Measurements from ENCODE around the gene AKT1. TPM values are rescaled to one million over a fixed set of nuclear protein-coding genes. Genes with fewer than 3 reads are reported as not detected.
A peak's percentile ranks its signal among the peaks of the same experiment; 100 is the strongest.
"Not testable (repeated sequence)": the region's sequence is repeated elsewhere in the genome, so short reads cannot be mapped to it uniquely, and the experiment has no call there.

AKT1 gene
- total RNA-seq, 1 experiment from 2014 or later: 205 TPM

DNA sequence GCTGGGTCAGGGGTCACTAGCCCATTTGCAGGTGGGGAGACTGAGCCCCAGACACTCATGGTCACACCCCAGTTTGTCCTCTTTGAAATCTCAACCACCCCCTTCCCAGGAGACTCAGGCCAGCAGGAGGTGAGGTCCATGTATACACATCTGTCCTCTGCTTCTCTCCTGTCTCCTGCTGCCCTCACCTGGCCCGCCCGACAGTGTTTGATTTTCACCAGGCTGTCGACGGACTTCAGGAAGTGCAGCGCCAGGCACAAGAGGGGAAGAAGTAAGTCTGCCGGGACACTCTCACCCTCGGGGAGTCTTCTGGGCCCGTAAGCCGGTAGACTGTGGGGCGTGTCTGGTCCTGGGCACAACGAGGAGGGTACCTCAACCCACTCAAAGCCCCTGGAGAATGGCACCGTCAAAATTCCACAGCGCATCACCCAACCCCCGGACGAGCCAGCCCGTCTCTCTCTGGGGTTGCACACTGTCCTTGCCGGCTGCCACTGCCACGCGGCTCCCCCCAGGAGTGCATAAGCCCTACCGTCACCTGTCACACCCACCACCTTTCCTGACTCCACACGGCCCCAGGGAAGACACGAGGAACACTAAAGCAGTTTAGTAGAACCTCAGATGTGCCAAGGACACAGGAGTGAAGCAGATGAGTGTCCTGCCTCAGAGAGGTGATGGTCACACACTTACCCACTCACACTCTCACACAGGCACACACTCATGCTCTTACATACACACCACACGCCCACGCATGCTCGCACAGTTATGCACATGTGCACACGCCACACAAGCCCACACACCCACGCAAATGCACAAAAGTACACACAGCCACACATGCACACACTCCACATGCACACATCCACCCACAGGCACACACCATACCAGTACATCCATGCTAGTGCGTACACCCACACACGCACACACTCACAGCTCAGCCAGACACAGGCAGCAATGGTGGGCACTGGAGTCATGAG lies 55.7 kb downstream of the AKT1 start:
- DNase-seq (ENCODE audit: low read depth): no peak

GRCh38 chr14:104739026-104739425 lies 56.5 kb downstream of the AKT1 start:
- no peak for DNase-seq (ENCODE audit: low read depth)

DNA sequence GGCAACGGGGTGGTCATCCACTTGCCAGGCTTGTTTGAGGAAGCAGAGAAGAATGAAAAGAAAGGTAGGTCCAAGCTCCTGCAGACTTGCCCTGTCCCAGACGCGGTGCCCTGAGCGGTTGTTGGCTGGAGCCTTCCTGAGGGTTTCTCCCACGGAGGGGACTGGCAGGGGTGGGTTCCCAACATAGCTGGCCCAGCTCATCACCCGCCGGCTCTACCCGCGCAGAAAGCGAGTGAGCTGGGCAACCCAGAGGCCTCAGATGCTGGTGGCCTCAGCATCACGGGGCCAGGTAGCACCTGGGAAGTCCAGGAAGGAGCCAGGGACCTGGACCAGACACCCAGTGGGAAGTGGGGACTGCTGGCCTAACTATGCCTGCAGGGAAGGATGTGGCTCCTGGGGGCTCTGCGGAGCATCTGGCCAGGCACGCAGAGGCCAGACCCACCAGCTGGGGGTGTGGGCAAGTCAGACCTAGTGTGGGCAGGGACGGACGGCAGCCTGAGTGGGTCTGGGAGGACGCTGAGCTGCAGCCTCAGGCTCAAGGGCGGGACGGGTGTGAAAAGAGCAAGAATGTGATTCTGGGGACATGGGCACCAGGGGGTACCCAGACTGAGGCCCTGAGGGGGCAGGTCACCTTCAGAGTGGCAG lies 57.1 kb downstream of the AKT1 start:
- DNase-seq (ENCODE audit: low read depth): no peak

GRCh38 chr14:104735830-104736642 lies 59.5 kb downstream of the AKT1 start:
- peak; percentile 78 for DNase-seq (ENCODE audit: low read depth)

DNA sequence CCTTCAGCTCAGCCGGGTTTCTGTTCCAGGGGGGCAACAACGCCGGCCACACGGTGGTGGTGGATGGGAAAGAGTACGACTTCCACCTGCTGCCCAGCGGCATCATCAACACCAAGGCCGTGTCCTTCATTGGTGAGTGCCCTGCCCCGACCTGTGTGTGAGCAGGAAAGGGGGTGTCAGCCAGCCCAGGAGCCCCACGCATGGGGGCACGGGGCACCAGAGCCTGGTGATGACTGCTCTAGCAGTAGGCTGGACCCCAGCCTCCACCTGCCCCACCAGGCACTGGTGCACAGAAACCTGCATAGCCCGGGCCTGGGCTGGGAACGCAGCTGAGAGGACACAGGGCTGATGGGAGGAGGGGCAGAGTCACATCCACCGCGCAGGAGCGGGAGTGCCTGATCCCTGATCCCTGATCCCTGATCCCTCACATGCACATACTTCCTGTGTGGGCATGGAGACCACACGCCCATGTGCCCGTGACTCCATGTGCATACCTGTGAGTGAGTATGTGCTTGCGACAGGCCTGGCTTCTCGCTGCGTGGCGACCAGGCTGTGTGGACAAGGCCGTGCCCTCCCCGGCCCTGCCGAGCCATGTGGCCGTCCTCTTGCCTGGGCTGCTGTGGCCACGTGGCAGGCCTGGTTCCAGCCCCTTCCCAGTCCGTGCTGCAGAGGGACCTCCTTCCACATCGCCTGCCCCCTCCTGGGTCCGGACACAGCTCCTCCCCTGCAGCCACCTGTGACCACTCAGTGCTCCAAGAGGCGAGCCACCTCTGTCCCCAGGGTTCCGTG lies 60.4 kb downstream of the AKT1 start:
- no peak for DNase-seq (ENCODE audit: low read depth)

- DNase-seq (ENCODE audit: low read depth): no peak
These were observed 61.0 kb downstream of the AKT1 start for GRCh38 chr14:104734601-104734990.

DNA sequence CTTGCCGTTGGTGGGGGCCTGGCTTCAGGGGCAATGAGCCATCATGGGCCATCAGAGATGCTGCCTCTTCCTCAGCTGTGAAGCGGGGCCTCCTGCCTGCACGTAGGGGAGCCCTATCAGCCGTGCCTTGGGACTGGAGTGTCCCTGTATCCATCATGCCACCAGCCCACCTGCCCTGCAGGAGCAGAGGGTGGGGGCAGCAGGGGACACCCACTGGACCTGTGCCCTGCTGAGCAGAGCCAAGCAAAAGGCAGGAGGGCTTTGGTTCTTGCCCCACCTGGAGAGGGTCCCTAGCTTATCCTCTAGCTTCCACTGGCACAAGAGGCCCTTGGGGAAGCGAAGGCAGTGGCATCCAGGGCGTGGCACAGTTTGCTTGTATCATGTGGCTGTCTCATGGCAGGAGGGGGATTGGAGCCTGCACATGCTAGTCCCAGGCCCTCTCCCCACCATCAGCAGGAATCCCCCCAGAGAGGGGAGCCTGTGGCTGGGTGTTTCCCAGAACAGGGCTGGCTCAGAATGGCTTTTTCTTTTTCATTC lies 61.4 kb downstream of the AKT1 start:
- DNase-seq (ENCODE audit: low read depth): no peak

GRCh38 chr14:104732931-104733681 lies 62.4 kb downstream of the AKT1 start:
- DNase-seq (ENCODE audit: low read depth): no peak

DNA sequence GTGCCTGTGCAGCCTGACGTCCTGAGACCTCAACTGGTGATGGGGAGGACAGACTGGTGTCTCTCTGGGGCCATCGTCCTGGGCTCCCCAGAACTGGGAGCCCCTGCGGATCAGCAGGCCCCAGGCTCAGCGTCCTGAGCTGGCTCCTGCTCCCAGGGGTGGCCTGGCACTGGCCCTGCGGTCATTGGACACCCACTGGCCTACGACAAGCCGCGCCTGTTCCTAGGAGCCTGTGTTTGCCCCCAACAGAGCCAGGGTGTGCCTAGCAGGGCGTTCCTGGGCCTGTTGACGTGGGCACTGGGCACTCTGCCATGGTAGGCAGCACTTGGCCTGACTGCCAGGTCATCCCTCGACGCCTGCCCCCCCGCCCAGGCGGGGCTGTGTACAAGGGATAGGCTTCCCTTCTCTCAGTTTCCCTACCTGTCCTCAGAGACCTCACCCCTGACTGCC lies 63.2 kb downstream of the AKT1 start:
- DNase-seq (ENCODE audit: low read depth): no peak

DNA sequence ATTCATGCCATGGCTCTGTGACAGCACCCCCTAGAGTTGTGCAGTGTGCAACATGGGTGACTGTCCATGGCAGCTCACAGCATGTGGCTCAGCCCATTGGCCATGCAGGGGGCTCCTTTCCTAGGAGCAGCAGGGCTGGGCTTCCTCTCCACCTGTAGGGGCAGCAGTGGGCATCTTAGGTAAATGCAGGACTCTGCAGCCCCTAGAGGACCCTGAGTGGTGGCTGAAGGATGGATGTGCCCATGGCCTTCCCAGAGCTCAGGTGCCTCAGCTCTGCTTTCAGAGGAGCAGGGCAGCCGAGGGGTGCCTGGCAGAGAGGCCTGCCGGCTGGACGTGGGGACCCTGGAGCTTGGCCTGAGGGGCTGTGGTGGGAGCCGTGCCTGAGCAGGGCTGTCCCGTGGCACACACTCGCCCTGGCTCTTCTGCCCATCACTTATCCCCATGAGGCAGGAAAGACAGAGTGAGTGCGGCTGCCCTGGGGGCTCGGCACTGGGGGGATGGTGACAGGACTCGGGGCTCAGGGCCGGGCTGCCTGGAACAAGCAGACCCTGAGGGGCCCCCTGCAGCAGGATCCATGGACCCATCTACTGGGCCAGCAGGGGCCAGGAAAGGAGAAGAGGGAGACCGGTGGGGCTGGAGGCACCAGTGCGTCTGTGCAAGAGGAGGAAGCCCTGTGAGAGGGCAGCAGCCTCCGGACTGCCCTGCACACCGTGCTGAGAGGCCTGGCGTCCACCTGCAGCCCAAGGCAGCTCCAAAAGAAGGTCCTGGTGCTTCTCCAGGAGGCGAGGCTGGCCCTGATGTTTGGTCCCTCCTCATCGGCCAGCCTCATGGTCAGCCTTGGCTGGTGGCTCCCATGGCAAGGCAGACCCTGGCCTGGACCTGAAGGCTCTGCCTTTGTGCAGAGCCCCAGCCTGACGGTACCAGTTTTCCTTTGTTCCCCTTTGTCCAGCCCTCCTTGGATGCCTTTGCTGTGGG lies 63.9 kb downstream of the AKT1 start:
- no peak for DNase-seq (ENCODE audit: low read depth)

DNA sequence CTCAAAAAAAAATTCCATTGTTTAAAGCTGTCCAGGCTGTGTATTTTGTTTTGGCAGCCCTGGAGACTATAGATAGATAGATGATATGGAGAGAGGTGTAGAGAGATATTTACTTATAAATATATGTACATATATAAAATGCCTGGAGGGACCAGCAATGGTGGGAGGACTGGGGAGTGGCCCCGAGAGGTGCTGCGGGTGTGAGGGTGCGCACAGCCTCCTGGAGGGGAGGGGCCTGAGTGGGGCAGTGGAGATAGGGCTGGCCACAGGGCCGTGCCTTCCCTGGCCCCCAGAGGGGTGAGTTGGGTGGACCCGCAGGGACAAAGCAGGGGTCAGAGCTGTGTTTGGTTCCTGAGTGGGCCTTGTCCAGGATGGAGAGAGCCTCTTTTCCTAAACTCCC lies 65.1 kb downstream of the AKT1 start:
- DNase-seq (ENCODE audit: low read depth): no peak

GRCh38 chr14:104729835-104730181 lies 65.7 kb downstream of the AKT1 start:
- DNase-seq (ENCODE audit: low read depth): no peak

DNA sequence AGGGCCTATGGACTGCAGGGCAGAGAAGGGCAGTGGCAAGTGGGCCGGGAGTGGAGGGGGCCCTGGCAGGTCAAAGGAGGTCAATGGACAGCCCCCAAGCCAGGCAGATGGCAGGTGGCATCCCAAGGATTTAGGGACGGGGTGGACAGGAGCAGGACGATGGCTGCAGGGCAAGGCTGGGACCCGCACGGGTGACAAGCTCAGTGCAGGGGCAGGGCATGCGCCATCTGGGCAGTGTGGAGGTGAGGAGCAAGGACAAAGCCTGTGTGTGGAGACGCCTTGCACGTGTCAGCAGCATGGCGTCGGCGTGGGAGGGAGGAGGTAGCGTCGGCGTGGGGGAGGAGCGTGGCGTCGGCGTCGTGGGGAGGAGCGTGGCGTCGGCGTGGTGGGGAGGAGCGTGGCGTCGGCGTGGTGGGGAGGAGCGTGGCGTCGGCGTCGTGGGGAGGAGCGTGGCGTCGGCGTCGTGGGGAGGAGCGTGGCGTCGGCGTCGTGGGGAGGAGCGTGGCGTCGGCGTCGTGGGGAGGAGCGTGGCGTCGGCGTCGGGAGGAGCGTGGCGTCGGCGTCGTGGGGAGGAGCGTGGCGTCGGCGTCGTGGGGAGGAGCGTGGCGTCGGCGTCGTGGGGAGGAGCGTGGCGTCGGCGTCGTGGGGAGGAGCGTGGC lies 66.2 kb downstream of the AKT1 start:
- not testable (repeated sequence) for DNase-seq (ENCODE audit: low read depth)

- no peak for DNase-seq (ENCODE audit: low read depth)
These were observed 66.9 kb downstream of the AKT1 start for GRCh38 chr14:104728631-104729030.

- no peak for DNase-seq (ENCODE audit: low read depth)
These were observed 68.7 kb downstream of the AKT1 start for GRCh38 chr14:104726600-104727451.

- no peak for DNase-seq (ENCODE audit: low read depth)
These were observed 69.6 kb downstream of the AKT1 start for GRCh38 chr14:104725772-104726548.
